HEK293T (cell line): ENCODE measurements around the gene EPHB6.

ENCODE experiments used
- CTCF ChIA-PET: fragments of 350-600 bp; formaldehyde crosslinking; extraction: SDS; loops from one replicate; lab custom pipeline; 2021; ENCODE audit warnings: antibody characterized with exemption, inconsistent platforms; lab: Yijun Ruan, JAX
- POLR2A ChIA-PET: fragments of 350-600 bp; formaldehyde crosslinking; extraction: SDS; loops from one replicate; lab custom pipeline; 2020; ENCODE audit warnings: antibody characterized with exemption, inconsistent platforms; lab: Yijun Ruan, JAX
- DNase-seq: peaks from one replicate; pipeline ENCODE4 v3.0.0; 2012; ENCODE audit warnings: mixed read lengths; ENCODE audit errors: extremely low spot score
- ARNT ChIP-seq: fragments of 450-650 bp; IDR thresholded peaks from 2 replicates; pipeline ENCODE4 v1.6.1; 2017; ENCODE audit warnings: mild to moderate bottlenecking
- BHLHE40 ChIP-seq: fragments of 450-650 bp; IDR thresholded peaks from 2 replicates; pipeline ENCODE4 v1.6.1; 2016; ENCODE audit warnings: mild to moderate bottlenecking, moderate library complexity, borderline replicate concordance
- CTBP1 ChIP-seq: fragments of 450-650 bp; IDR thresholded peaks from 2 replicates; pipeline ENCODE4 v1.6.1; 2016; ENCODE audit warnings: borderline replicate concordance
- ELF4 ChIP-seq: fragments of 450-650 bp; IDR thresholded peaks from 2 replicates; pipeline ENCODE4 v1.6.1; 2017; ENCODE audit warnings: antibody characterized with exemption
- FOXA1 ChIP-seq: fragments of 450-650 bp; IDR thresholded peaks from 2 replicates; pipeline ENCODE4 v1.6.1; 2016; ENCODE audit warnings: mild to moderate bottlenecking
- FOXK2 ChIP-seq: fragments of 450-650 bp; IDR thresholded peaks from 2 replicates; pipeline ENCODE4 v1.6.1; 2016; ENCODE audit warnings: mild to moderate bottlenecking
- FOXM1 ChIP-seq: fragments of 450-650 bp; IDR thresholded peaks from 2 replicates; pipeline ENCODE4 v1.6.1; 2017; ENCODE audit warnings: mild to moderate bottlenecking, borderline replicate concordance
- HDGF ChIP-seq: fragments of 450-650 bp; IDR thresholded peaks from 2 replicates; pipeline ENCODE4 v1.6.1; 2017; ENCODE audit warnings: antibody characterized with exemption, borderline replicate concordance
- L3MBTL2 ChIP-seq: fragments of 450-650 bp; conservative IDR thresholded peaks from 2 replicates; pipeline ENCODE4 v1.6.1; 2016; ENCODE audit warnings: mild to moderate bottlenecking
- LEF1 ChIP-seq: fragments of 450-650 bp; IDR thresholded peaks from 2 replicates; pipeline ENCODE4 v1.6.1; 2017; ENCODE audit warnings: mild to moderate bottlenecking, borderline replicate concordance
- NFRKB ChIP-seq: fragments of 450-650 bp; IDR thresholded peaks from 2 replicates; pipeline ENCODE4 v1.6.1; 2016; ENCODE audit warnings: mild to moderate bottlenecking, moderate library complexity
- SP1 ChIP-seq: fragments of 450-650 bp; IDR thresholded peaks from 2 replicates; pipeline ENCODE4 v1.6.1; 2017
- SUZ12 ChIP-seq: fragments of 450-650 bp; IDR thresholded peaks from 2 replicates; pipeline ENCODE4 v1.6.1; 2016; ENCODE audit warnings: mild to moderate bottlenecking
- TARDBP ChIP-seq: fragments of 450-650 bp; IDR thresholded peaks from 2 replicates; pipeline ENCODE4 v1.6.1; 2016
- ZNF384 ChIP-seq: fragments of 450-650 bp; IDR thresholded peaks from 2 replicates; pipeline ENCODE4 v1.6.1; 2016
- TF ChIP-seq, protein P1 (sequence below): fragments of 450-650 bp; IDR thresholded peaks from 2 replicates; pipeline ENCODE4 v1.6.1; 2016

Gene EPHB6

DNA sequence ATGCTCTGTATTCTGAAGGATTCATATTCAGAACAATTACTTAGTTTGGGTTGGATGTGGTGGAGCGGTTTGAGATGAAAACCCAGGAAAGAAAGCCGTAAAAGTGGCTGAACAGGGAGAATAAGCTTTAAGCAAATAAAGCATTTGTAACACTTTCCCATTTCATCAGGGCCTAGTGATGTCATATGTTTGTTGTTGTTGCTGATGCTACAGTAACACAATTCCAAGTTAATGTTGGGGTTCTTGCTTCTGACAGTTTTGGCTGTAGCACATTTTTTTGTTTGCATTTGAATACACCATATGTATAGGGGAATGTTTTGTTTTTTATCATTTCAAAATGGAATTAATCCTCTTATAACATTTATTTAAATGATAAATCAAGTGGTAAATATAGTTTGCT, 40.4 kb upstream of the EPHB6 start:
- DNase-seq: no peak
- POLR2A ChIA-PET: no interaction called here
- TF ChIP-seq CTBP1: no peak
- TF ChIP-seq SP1: no peak
- no peak for TF ChIP-seq NFRKB
- no peak for TF ChIP-seq ELF4
- no peak for TF ChIP-seq ARNT
- TF ChIP-seq FOXM1: no peak
- TF ChIP-seq, protein P1, sequence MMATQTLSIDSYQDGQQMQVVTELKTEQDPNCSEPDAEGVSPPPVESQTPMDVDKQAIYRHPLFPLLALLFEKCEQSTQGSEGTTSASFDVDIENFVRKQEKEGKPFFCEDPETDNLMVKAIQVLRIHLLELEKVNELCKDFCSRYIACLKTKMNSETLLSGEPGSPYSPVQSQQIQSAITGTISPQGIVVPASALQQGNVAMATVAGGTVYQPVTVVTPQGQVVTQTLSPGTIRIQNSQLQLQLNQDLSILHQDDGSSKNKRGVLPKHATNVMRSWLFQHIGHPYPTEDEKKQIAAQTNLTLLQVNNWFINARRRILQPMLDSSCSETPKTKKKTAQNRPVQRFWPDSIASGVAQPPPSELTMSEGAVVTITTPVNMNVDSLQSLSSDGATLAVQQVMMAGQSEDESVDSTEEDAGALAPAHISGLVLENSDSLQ: no peak
- no peak for TF ChIP-seq FOXK2
- CTCF ChIA-PET: interaction anchor here (1.7 to 2.3 kb wide), 2 partner anchors 31 to 280 kb away, joined by 4 to 6 read pairs; no protein-coding TSS in a partner anchor

DNA sequence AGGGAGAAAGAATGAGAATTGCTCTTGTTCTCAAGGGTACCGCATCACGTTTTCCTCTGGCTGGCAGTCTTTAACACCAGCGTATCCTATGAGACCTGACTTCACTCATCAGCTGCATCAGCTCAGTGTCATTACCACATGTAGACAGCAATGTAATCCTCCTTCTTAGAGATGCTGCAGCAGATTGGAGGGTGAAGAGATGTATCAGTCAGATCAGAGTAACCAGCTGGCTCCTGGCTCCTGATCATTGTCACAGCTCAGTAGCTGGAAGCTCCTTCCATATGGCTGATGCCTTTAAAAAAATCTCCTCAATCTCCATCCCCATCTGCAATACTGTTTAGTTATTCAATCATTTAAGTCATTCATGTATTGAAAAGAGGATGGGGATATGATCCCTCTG, 39.7 kb upstream of the EPHB6 start:
- CTCF ChIA-PET: interaction anchor here (2.3 kb wide), 1 partner anchor 32 kb away, joined by 6 read pairs; no protein-coding TSS in a partner anchor
- TF ChIP-seq FOXK2 (no peak), ELF4 (no peak)
- POLR2A ChIA-PET: no interaction called here
- no peak for DNase-seq

DNA sequence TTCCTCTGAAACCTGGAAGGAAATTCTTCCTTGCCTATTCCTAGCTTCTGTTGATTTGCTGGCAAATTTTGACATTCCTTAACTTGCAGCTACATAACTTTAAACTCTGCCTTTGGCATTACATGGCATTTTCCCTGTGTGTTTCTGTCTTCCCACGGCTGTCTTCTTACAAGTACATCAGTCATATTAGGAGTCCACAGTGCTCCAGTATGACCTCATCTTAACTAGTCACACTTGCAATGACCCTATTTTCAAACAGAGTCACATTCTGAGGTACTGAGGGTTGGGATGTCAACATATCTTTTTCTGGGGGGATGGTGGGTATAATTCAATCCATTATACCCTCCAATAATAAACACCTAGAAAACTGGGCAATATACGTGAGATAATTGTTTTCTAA, 37.4 kb upstream of the EPHB6 start:
- ChIA-PET CTCF (interaction anchor here (1.4 kb wide), 1 partner anchor 55 kb away, joined by 3 read pairs; no protein-coding TSS in a partner anchor), POLR2A (no interaction called here)
- TF ChIP-seq FOXA1 (no peak), LEF1 (no peak), BHLHE40 (no peak), L3MBTL2 (no peak), SP1 (no peak), TARDBP (no peak), FOXK2 (no peak), ELF4 (no peak), NFRKB (no peak), FOXM1 (no peak), SUZ12 (no peak), HDGF (no peak), ARNT (no peak), ZNF384 (no peak), CTBP1 (no peak)
- TF ChIP-seq, protein P1: no peak
- DNase-seq: no peak

DNA sequence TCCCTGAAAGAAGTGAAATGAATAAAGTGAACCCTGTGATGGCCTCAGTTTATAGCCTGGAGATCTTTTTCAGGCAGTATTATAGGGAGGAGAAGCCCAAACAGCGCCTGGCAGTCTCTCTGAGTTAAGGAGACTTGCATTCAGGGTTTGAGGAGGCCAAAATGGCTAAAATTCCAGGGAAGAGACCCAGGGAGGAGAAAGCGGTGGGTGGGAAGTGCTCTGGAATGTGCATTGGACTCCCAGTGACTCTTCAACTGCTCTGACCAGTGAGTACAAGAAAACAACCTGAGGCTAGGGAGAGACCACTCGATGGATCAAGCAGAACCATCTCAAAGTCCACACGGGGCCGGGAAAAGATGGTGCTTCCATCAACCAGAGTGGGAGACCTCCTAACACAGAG, 35.3 kb upstream of the EPHB6 start:
- no peak for DNase-seq
- TF ChIP-seq FOXA1: no peak
- no peak for TF ChIP-seq TARDBP
- no peak for TF ChIP-seq ELF4
- no peak for TF ChIP-seq HDGF
- no peak for TF ChIP-seq FOXM1
- TF ChIP-seq ZNF384: no peak
- no peak for TF ChIP-seq FOXK2
- TF ChIP-seq SUZ12: no peak
- no peak for TF ChIP-seq ARNT
- TF ChIP-seq SP1: no peak
- no peak for TF ChIP-seq CTBP1
- TF ChIP-seq NFRKB: no peak
- no peak for TF ChIP-seq BHLHE40
- TF ChIP-seq, protein P1: no peak
- no peak for TF ChIP-seq LEF1
- no peak for TF ChIP-seq L3MBTL2
- CTCF ChIA-PET: no interaction called here
- POLR2A ChIA-PET: no interaction called here

DNA sequence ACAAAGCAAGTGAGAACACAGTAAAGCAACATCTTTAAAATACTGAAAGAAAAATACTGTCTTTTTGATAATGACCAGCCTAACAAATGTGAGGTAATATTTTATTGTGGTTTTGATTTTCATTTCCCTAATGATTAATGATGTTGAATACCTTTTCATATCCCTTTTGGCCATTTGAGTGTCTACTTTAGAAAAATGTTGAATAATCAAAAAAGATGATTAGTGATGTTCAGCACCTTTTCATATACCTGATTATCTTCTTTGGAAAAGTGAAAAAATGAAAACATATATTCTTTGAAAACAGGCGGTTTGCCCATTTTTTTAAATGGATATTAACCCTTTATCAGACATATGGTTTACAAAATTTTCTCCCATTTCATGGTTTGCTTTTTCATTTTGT, 32.2 kb upstream of the EPHB6 start:
- CTCF ChIA-PET: no interaction called here
- POLR2A ChIA-PET: no interaction called here
- no peak for DNase-seq
- TF ChIP-seq SP1: no peak
- no peak for TF ChIP-seq ZNF384
- no peak for TF ChIP-seq NFRKB
- no peak for TF ChIP-seq FOXA1
- TF ChIP-seq HDGF: no peak

DNA sequence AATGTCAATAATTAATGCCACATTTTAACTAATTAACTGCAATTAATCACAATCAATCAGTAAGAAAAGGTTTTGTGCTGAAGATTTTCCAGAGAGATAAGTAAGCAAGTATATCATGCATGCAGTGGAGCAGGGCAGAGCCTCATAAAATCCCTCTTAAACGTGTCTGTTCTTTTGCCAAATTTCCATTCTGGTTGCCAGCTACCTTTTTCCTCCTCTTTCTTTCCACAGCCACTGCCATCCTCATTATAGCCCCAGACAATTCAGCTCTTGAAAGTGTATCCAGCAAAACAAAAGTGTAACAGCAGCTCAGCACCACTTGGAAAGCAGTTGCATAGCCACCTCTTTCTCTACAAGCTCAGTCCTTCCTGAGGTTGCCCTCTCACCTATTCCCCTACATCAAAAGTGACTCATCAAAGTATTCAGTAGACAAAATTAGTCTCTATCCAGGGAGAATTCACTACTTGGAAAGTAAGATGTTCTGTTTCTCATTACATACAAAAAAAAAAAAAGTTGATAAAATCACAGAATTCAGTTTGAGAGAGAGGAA, 26.9 kb upstream of the EPHB6 start:
- ChIA-PET POLR2A (no interaction called here), CTCF (no interaction called here)
- DNase-seq: no peak
- no peak for TF ChIP-seq ZNF384
- TF ChIP-seq FOXA1: no peak
- TF ChIP-seq NFRKB: no peak
- no peak for TF ChIP-seq FOXK2
- no peak for TF ChIP-seq SUZ12

DNA sequence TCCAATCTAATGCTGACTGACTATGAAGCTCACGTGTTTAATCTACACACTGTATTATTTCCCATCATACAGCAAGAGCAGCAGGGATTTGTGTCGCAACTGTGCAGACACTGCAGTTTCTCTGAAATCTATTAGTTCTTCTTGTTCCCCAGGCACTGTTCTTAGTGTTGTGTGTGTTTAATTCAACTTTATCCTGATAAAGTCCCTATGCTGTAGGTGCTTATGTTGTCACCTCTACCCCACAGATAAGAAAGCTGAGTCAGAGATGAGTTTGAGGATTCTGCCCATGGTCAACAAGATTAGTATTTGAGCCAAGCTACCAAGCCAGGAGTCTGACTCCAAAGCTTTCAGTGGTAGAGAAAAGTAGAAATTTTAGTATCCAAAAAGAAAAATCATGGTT, 22.5 kb upstream of the EPHB6 start:
- TF ChIP-seq LEF1: no peak
- TF ChIP-seq L3MBTL2: no peak
- TF ChIP-seq NFRKB: no peak
- no peak for TF ChIP-seq FOXM1
- no peak for TF ChIP-seq CTBP1
- TF ChIP-seq FOXA1: no peak
- TF ChIP-seq BHLHE40: no peak
- TF ChIP-seq ARNT: no peak
- no peak for DNase-seq
- POLR2A ChIA-PET: no interaction called here

More for the DNA sequence above, 22.5 kb upstream of the EPHB6 start:
- CTCF ChIA-PET: interaction anchor here (0.6 kb wide), 1 partner anchor 170 kb away, joined by 3 read pairs; no protein-coding TSS in a partner anchor
